GM18861 (cell line): Measurements from ENCODE around the gene CRADD.

Source experiments
- ATAC-seq: cut with Tn5 transposase; IDR thresholded peaks from one replicate; pipeline ENCODE4 v1.9.1; 2021; ENCODE audit not compliant: unreplicated experiment

CRADD gene

GRCh38 chr12:93892423-93893268 lies 215.5 kb downstream of the CRADD start:
- ATAC-seq: no peak

GRCh38 chr12:93894391-93895088 lies 217.4 kb downstream of the CRADD start:
- no peak for ATAC-seq

GRCh38 chr12:93895089-93895445 lies 217.9 kb downstream of the CRADD start:
- no peak for ATAC-seq

GRCh38 chr12:93896427-93896826 lies 219.3 kb downstream of the CRADD start:
- no peak for ATAC-seq

GRCh38 chr12:93896952-93897351 lies 219.8 kb downstream of the CRADD start:
- no peak for ATAC-seq

- no peak for ATAC-seq
Measured at GRCh38 chr12:93901739-93902138, 224.6 kb downstream of the CRADD start.

- ATAC-seq: no peak
Measured at GRCh38 chr12:93902192-93902591, 225.0 kb downstream of the CRADD start.

- ATAC-seq: no peak
Measured at GRCh38 chr12:93902736-93903562, 225.8 kb downstream of the CRADD start.

- no peak for ATAC-seq
Measured at GRCh38 chr12:93904124-93904523, 226.9 kb downstream of the CRADD start.

- ATAC-seq: no peak
Measured at GRCh38 chr12:93908264-93908663, 231.1 kb downstream of the CRADD start.

- no peak for ATAC-seq
Measured at GRCh38 chr12:93908846-93909567, 231.8 kb downstream of the CRADD start.

GRCh38 chr12:93911396-93911795 lies 234.2 kb downstream of the CRADD start:
- ATAC-seq: no peak

- ATAC-seq: no peak
Measured at GRCh38 chr12:93912086-93912733, 235.0 kb downstream of the CRADD start.

- no peak for ATAC-seq
Measured at GRCh38 chr12:93913845-93914244, 236.7 kb downstream of the CRADD start.

- no peak for ATAC-seq
Measured at GRCh38 chr12:93914281-93914680, 237.1 kb downstream of the CRADD start.

GRCh38 chr12:93915411-93915810 lies 238.2 kb downstream of the CRADD start:
- ATAC-seq: no peak

- ATAC-seq: no peak
Measured at GRCh38 chr12:93916402-93916801, 239.2 kb downstream of the CRADD start.

GRCh38 chr12:93918262-93918661 lies 241.1 kb downstream of the CRADD start:
- ATAC-seq: no peak

GRCh38 chr12:93918900-93919299 lies 241.7 kb downstream of the CRADD start:
- no peak for ATAC-seq

- no peak for ATAC-seq
Measured at GRCh38 chr12:93921521-93921920, 244.3 kb downstream of the CRADD start.
